OCI-LY3 (cell line): ENCODE data around the gene GTF3C5.

ENCODE experiments used
- EZH2phosphoT487 ChIP-seq: fragments of 200-600 bp; shearing (Covaris generic); IDR thresholded peaks from 2 replicates; pipeline ENCODE4 v1.6.1; 2018; ENCODE audit warnings: antibody characterized with exemption, mixed run types, low read depth
- TF ChIP-seq, protein P1 (sequence below): fragments of 200-600, 300-600 bp; sonication (generic); IDR thresholded peaks from 2 replicates; pipeline ENCODE4 v1.5.1; 2014; ENCODE audit warnings: antibody characterized with exemption, low read length, low read depth

DNA sequence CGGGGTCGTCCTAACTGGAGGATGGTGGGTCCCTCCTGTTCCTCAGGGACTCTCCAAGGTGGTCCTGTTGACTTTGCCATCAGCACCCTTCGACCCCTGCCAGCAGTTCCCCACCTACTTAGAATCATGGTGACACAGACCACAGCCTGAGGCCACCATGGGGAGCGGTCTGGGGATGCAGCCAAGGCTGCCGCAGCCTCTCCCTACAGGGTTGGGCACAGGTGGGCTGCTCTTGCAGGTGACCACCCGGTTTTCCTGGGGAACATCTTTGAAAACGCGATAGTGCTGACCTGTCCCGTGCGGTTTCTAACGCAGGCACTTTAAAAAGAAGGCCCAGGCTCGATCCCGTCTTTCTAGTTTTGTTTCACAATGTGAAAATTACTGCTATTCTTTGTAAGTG is 18.2 kb downstream of the GTF3C5 start:
- TF ChIP-seq, protein P1, sequence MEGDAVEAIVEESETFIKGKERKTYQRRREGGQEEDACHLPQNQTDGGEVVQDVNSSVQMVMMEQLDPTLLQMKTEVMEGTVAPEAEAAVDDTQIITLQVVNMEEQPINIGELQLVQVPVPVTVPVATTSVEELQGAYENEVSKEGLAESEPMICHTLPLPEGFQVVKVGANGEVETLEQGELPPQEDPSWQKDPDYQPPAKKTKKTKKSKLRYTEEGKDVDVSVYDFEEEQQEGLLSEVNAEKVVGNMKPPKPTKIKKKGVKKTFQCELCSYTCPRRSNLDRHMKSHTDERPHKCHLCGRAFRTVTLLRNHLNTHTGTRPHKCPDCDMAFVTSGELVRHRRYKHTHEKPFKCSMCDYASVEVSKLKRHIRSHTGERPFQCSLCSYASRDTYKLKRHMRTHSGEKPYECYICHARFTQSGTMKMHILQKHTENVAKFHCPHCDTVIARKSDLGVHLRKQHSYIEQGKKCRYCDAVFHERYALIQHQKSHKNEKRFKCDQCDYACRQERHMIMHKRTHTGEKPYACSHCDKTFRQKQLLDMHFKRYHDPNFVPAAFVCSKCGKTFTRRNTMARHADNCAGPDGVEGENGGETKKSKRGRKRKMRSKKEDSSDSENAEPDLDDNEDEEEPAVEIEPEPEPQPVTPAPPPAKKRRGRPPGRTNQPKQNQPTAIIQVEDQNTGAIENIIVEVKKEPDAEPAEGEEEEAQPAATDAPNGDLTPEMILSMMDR = no peak
- no peak for TF ChIP-seq EZH2phosphoT487
